ENCODE results near the gene RASD2.

GRCh38 chr22:35568751-35569739 lies 28.4 kb downstream of the RASD2 start:
- TF ChIP-seq CTCF (IDR thresholded peaks at IDR 0.05) (no peak), POLR2A (IDR thresholded peaks at IDR 0.05) (no peak)

Data from Peyer's patch (tissue), 4 donors.